HL-60 (cell line): ENCODE data around the gene FSTL5.

Experiments used
- POLR2AphosphoS5 ChIP-seq: IDR thresholded peaks from 2 replicates; pipeline ENCODE4 v1.6.1; 2012; ENCODE audit warnings: low read depth
- TF ChIP-seq, protein P1 (sequence below): IDR thresholded peaks from one replicate; pipeline ENCODE4 v1.5.1; 2011; ENCODE audit warnings: low read length, control low read depth, inconsistent platforms; ENCODE audit not compliant: insufficient read depth

DNA sequence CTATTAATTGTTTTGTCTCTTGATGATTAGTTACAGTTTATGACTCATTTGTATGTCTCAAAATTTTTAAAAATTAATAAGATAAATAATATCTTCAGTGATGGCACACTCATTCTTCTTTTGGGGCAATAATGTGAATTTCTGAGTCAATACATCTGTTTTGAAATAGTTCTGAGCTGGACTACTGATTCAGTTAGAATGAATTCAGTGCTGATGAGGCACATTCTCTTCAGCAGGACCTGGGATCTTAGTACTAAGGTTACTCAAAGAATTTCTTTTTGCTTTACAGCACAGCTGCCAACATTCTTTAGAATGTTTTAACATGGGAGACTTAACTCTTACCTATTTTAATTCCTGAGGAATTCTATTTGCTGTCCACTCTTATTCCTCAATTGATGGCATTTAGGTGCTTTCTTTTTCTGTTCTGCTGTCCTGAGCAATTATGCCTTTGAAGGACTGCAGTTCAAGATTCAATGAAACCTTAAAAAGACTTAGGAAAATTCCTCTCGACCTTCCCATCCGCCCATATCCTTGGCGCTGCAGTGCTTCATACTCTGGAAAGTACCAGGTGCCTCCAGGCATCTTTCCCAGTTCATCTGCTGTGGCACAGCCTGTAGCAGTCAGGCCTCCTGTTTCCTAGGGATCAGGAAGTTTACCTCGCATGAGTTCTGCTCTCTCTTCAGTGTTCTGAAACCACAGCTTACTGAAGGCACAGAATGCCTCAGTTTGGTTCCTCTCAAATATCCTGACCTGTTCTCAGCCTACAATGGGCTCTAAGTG lies 213.7 kb downstream of the FSTL5 start:
- TF ChIP-seq POLR2AphosphoS5, result no peak
- TF ChIP-seq, protein P1, sequence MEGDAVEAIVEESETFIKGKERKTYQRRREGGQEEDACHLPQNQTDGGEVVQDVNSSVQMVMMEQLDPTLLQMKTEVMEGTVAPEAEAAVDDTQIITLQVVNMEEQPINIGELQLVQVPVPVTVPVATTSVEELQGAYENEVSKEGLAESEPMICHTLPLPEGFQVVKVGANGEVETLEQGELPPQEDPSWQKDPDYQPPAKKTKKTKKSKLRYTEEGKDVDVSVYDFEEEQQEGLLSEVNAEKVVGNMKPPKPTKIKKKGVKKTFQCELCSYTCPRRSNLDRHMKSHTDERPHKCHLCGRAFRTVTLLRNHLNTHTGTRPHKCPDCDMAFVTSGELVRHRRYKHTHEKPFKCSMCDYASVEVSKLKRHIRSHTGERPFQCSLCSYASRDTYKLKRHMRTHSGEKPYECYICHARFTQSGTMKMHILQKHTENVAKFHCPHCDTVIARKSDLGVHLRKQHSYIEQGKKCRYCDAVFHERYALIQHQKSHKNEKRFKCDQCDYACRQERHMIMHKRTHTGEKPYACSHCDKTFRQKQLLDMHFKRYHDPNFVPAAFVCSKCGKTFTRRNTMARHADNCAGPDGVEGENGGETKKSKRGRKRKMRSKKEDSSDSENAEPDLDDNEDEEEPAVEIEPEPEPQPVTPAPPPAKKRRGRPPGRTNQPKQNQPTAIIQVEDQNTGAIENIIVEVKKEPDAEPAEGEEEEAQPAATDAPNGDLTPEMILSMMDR, result no peak
